Panc1 (cell line): Measurements from ENCODE around the gene GRK1.

Experiments used
- POLR2AphosphoS5 ChIP-seq: IDR thresholded peaks from 2 replicates; pipeline ENCODE4 v1.6.1; 2012; ENCODE audit warnings: mild to moderate bottlenecking, low read depth, low read length, moderate library complexity
- SIN3A ChIP-seq: IDR thresholded peaks from 2 replicates; pipeline ENCODE4 v1.6.1; 2012; ENCODE audit warnings: low read depth, mild to moderate bottlenecking, low read length, moderate library complexity, borderline replicate concordance; ENCODE audit not compliant: insufficient read depth
- TF ChIP-seq, protein P1 (sequence below): fragments of 450-650 bp; IDR thresholded peaks from 2 replicates; pipeline ENCODE4 v1.5.1; 2017; ENCODE audit warnings: mild to moderate bottlenecking
- TF ChIP-seq, protein P2 (sequence below), 2 experiments: IDR thresholded peaks; 2 replicates each; pipeline ENCODE4 v1.6.1; 2011 to 2012; ENCODE audit warnings: low read depth in 2 of 2, control low read depth in 1 of 2, low read length in 1 of 2, mild to moderate bottlenecking in 1 of 2, moderate library complexity in 1 of 2; ENCODE audit not compliant: insufficient read depth in 1 of 2

DNA sequence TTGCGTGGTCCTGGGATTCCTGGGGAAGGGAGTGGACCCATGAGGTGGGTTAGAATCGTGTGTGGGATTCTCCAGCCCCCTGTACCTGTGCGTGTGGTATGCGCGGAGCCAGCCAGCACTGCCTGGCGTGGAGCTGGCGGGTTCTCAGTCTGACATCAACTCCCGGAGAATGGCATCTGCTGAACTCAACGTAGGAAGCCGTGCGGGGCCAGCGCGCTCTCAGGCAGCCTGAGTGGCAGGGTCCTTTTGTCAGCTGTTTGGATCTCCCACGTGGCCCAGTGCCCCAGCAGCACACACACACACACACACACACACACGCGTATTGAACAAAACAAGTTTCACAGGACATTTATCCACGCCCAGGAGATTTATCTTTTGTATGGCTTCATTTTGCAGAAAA lies 37.2 kb upstream of the GRK1 start:
- TF ChIP-seq, protein P1, sequence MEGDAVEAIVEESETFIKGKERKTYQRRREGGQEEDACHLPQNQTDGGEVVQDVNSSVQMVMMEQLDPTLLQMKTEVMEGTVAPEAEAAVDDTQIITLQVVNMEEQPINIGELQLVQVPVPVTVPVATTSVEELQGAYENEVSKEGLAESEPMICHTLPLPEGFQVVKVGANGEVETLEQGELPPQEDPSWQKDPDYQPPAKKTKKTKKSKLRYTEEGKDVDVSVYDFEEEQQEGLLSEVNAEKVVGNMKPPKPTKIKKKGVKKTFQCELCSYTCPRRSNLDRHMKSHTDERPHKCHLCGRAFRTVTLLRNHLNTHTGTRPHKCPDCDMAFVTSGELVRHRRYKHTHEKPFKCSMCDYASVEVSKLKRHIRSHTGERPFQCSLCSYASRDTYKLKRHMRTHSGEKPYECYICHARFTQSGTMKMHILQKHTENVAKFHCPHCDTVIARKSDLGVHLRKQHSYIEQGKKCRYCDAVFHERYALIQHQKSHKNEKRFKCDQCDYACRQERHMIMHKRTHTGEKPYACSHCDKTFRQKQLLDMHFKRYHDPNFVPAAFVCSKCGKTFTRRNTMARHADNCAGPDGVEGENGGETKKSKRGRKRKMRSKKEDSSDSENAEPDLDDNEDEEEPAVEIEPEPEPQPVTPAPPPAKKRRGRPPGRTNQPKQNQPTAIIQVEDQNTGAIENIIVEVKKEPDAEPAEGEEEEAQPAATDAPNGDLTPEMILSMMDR: no peak
- no peak for TF ChIP-seq POLR2AphosphoS5
- TF ChIP-seq SIN3A: no peak
- TF ChIP-seq, protein P2, sequence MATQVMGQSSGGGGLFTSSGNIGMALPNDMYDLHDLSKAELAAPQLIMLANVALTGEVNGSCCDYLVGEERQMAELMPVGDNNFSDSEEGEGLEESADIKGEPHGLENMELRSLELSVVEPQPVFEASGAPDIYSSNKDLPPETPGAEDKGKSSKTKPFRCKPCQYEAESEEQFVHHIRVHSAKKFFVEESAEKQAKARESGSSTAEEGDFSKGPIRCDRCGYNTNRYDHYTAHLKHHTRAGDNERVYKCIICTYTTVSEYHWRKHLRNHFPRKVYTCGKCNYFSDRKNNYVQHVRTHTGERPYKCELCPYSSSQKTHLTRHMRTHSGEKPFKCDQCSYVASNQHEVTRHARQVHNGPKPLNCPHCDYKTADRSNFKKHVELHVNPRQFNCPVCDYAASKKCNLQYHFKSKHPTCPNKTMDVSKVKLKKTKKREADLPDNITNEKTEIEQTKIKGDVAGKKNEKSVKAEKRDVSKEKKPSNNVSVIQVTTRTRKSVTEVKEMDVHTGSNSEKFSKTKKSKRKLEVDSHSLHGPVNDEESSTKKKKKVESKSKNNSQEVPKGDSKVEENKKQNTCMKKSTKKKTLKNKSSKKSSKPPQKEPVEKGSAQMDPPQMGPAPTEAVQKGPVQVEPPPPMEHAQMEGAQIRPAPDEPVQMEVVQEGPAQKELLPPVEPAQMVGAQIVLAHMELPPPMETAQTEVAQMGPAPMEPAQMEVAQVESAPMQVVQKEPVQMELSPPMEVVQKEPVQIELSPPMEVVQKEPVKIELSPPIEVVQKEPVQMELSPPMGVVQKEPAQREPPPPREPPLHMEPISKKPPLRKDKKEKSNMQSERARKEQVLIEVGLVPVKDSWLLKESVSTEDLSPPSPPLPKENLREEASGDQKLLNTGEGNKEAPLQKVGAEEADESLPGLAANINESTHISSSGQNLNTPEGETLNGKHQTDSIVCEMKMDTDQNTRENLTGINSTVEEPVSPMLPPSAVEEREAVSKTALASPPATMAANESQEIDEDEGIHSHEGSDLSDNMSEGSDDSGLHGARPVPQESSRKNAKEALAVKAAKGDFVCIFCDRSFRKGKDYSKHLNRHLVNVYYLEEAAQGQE (IDR thresholded peaks at IDR 0.05; ENCODE audit: insufficient read depth in 1 of 2, low read depth in 2 of 2, low read length in 1 of 2): no peak
